Kidney (tissue), 14 donors: ENCODE data around the gene CASTOR2. TPM values are rescaled to one million over a fixed set of nuclear protein-coding genes. Genes with fewer than 3 reads are reported as not detected.
"Not testable (repeated sequence)": the region's sequence is repeated elsewhere in the genome, so short reads cannot be mapped to it uniquely, and the experiment has no call there.

Experiments
- DNase-seq, 5 donors: peaks; one replicate each; pipeline ENCODE4 v3.0.0-alpha.2; 2013 to 2020
- FAIRE-seq: peaks from 2 replicates; lab custom pipeline; 2012; peaks lifted over from hg19 to GRCh38; lab: Jason Lieb, UNC
- H3K27ac ChIP-seq, 2 donors: one replicate each; pipeline ENCODE4 v1.7.0; 2013; ENCODE audit warnings: low read depth in 2 of 2, low read length in 2 of 2, inconsistent platforms in 1 of 2
- H3K27me3 ChIP-seq: one replicate; pipeline ENCODE4 v1.7.1; 2013; ENCODE audit warnings: low read length, inconsistent platforms; ENCODE audit not compliant: control insufficient read depth, insufficient read depth
- H3K36me3 ChIP-seq, 3 donors: one replicate each; pipeline versions ENCODE4 v1.7.0 to v1.7.1; 2013; ENCODE audit warnings: low read length in 3 of 3, control low read depth in 1 of 3, inconsistent platforms in 1 of 3; ENCODE audit not compliant: insufficient read depth in 3 of 3, control insufficient read depth in 2 of 3
- H3K4me1 ChIP-seq, 3 donors: one replicate each; pipeline versions ENCODE4 v1.7.0 to v1.7.1; 2013; ENCODE audit warnings: low read length in 3 of 3, inconsistent platforms in 1 of 3, low read depth in 1 of 3; ENCODE audit not compliant: control insufficient read depth in 2 of 3, insufficient read depth in 2 of 3
- H3K4me3 ChIP-seq, 3 donors: one replicate each; pipeline versions ENCODE4 v1.7.0 to v1.8.1; 2013; ENCODE audit warnings: low read length in 3 of 3, control low read depth in 1 of 3, inconsistent platforms in 1 of 3
- H3K9ac ChIP-seq, 3 donors: one replicate each; pipeline versions ENCODE4 v1.7.0 to v1.7.1; 2013; ENCODE audit warnings: low read length in 3 of 3, control low read depth in 1 of 3, inconsistent platforms in 1 of 3
- H3K9me3 ChIP-seq, 3 donors: one replicate each; pipeline versions ENCODE4 v1.7.0 to v1.7.1; 2013; ENCODE audit warnings: low read length in 3 of 3, control low read depth in 1 of 3, inconsistent platforms in 1 of 3; ENCODE audit not compliant: control insufficient read depth in 2 of 3, insufficient read depth in 1 of 3
- CTCF ChIP-seq: IDR thresholded peaks from 3 replicates; pipeline ENCODE4 v1.5.1; 2012; ENCODE audit warnings: mild to moderate bottlenecking, moderate library complexity, borderline replicate concordance; ENCODE audit not compliant: insufficient read depth; ENCODE audit errors: extremely low read depth
- intact Hi-C: fragments of 100-400 bp; cut with DNase I; formaldehyde crosslinking; loops from one replicate; pipeline ENCODE4 v1.11.1; 2022
- polyA plus RNA-seq: library from polyadenylated mRNA; stranded (reverse); fragments of 350-450 nt; fragmentation: Illumina TruSeq; extraction: RNeasy Lipid Tissue Mini Kit (QIAGEN cat#74804); gene quantifications from one replicate; pipeline ENCODE4 v1.2.3, GENCODE V29; 2014; ENCODE audit warnings: low read depth, low replicate concordance; ENCODE audit not compliant: insufficient read depth
- total RNA-seq: library from RNA; stranded (reverse); fragmentation: NEBNext Ultra II Directional; extraction: Animal tissue kit (Norgen Biotek cat#: 25700); gene quantifications from one replicate; pipeline ENCODE4 v1.2.1, GENCODE V29; 2021
- donor health status: control.
- donor health status: control.
- donor health status: control.
- donor health status: control.
- donor health status: control.
- donor health status: DM: yes; HTN: yes; CAD: no.
- donor health status: Normal renal cell carcinoma (clear cell type).

CASTOR2 gene
- total and polyA plus RNA-seq, 2 donors from 2014 or later, result 0.71 to 9.9 TPM

DNA sequence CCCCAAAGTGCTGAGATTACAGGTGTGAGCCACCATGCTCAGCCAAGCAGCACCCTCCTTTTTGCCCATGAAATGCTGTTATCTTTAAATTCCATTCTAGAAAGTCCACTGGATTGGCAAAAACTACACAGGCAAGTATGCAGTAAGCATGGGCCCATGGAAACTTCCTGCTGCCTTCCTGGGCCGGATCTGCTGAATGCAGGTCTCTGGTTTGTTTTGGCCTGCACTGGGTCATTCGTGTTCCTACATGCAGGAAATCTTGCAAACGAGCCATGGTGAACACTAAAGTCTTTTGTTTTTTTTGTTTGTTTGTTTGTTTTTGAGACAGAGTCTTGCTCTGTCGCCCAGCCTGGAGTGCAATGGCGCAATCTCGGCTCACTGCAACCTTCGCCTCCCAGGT is 7.9 kb downstream of the CASTOR2 start:
- H3K27me3 ChIP-seq, H3K9me3 ChIP-seq, H3K36me3 ChIP-seq, DNase-seq, H3K9ac ChIP-seq, H3K4me1 ChIP-seq, H3K4me3 ChIP-seq, H3K27ac ChIP-seq, intact Hi-C loops, FAIRE-seq: not testable (repeated sequence)

- H3K36me3 ChIP-seq, FAIRE-seq, H3K4me3 ChIP-seq, H3K9me3 ChIP-seq, H3K9ac ChIP-seq, H3K4me1 ChIP-seq, H3K27me3 ChIP-seq, intact Hi-C loops, DNase-seq, H3K27ac ChIP-seq: not testable (repeated sequence)
Measured at GRCh38 chr7:74975959-74976358, 11.5 kb downstream of the CASTOR2 start.

DNA sequence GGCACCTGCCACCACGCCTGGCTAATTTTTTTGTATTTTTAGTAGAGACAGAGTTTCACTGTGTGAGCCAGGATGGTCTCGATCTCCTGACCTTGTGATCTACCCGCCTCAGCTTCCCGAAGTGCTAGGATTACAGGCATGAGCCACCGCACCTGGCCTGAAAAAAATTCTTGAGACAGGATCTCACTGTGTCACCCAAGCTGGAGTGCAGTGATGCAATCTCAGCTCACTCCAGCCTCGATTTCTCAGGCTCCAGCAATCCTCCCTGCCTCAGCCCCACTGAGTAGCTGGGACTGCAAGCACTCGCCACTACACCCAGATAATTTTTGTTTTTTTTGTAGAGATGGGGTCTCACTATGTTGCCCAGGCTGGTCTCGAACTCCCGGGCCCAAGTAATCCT is 13.0 kb downstream of the CASTOR2 start:
- H3K4me3 ChIP-seq, DNase-seq, H3K27me3 ChIP-seq, H3K27ac ChIP-seq, H3K36me3 ChIP-seq, H3K9ac ChIP-seq, FAIRE-seq, H3K4me1 ChIP-seq, H3K9me3 ChIP-seq, intact Hi-C loops: not testable (repeated sequence)

DNA sequence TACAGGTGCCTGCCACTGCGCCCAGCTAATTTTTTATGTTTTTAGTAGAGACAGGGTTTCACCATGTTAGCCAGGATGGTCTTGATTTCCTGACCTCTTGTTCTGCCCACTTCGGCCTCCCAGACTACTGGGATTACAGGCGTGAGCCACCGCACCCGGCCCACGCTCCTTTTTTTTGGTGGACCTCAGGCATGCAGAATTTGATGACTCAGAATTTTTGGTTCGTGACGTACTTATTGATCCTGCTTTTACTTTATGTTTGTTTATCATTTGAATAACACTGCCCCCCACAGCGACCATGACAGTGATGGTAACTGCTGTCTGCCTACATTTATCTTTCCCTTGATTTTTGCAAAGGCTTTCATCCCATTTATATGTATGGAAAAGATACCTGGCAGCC is 23.9 kb downstream of the CASTOR2 start:
- FAIRE-seq, H3K9ac ChIP-seq, intact Hi-C loops, H3K4me3 ChIP-seq, H3K9me3 ChIP-seq, H3K27me3 ChIP-seq, H3K36me3 ChIP-seq, H3K27ac ChIP-seq, DNase-seq, H3K4me1 ChIP-seq: not testable (repeated sequence)

- DNase-seq (no peak), FAIRE-seq (no peak)
- Histone ChIP-seq H3K9me3 (no peaks in the 10 kb centered on the region), H3K27ac (no peak overlapping the region), H3K9ac (no peak overlapping the region), H3K4me3 (no peak overlapping the region), H3K36me3 (no peaks in the 10 kb centered on the region), H3K27me3 (no peaks in the 10 kb centered on the region), H3K4me1 (no peaks in the 10 kb centered on the region)
- TF ChIP-seq CTCF, result no peak
- intact Hi-C loops, result no loop called here
Measured at GRCh38 chr7:74993121-74993520, 28.6 kb downstream of the CASTOR2 start.

DNA sequence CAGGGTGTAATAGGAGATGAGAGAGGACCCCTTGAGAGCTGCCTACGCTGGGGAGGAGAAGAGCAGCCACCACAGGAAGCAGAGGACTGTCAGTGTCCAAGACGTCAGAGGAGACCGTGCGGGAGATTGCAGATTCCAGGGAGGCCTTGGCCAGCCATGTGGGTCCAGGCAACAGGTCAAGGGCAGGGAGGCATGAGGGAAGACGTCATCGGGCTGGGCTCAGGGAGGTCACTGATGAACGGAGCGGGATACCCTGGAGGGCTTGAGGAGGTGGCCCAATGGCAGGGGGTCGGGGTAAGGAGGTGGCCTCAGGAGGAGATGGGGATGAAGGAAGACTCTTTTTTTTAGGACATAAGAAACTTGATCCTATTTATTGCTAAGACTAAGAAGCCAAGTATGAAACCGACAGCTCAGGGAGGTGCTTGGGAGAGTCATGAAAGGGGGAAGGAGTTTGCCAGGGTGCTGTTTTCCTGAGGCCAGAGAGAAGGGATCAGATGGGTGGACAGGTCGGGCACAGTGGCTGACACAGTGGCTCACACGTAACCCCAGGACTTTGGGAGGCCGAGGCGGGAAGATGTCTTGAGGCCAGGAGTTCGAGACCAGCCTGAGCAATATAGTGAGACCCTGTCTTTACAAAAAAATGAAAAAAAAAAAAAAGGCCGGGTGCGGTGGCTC is 30.5 kb downstream of the CASTOR2 start:
- FAIRE-seq, H3K27ac ChIP-seq, H3K36me3 ChIP-seq, H3K9ac ChIP-seq, H3K27me3 ChIP-seq, H3K4me3 ChIP-seq, H3K9me3 ChIP-seq, H3K4me1 ChIP-seq, intact Hi-C loops: not testable (repeated sequence)
- DNase-seq, result peak in 4 of 5 donors; percentile 52 to 73 (median 62)

DNA sequence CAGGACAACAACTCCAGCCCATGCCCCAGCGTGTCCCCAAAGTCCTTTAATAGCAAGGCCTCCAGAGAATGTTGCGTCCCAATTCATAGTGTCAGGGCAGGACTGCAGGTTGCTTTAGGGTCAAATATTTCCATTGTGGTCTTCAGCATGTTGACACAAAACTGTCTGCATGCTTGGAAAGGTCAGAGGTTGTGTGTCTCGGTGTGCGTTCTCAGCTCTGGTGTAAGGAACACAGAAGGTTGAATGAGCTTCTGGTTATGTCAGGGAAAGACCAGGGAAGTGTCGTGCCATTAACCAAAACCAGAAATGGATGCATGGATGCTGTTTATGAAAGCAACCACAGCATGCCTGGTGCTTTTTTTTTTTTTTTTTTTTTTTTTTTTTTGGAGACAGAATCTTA is 31.9 kb downstream of the CASTOR2 start:
- H3K27ac ChIP-seq, DNase-seq, H3K4me1 ChIP-seq, H3K36me3 ChIP-seq, H3K9ac ChIP-seq, FAIRE-seq, intact Hi-C loops, H3K9me3 ChIP-seq, H3K4me3 ChIP-seq, H3K27me3 ChIP-seq: not testable (repeated sequence)

GRCh38 chr7:74997811-74998210 is 33.3 kb downstream of the CASTOR2 start:
- H3K4me3 ChIP-seq, H3K9me3 ChIP-seq, H3K9ac ChIP-seq, H3K4me1 ChIP-seq, H3K36me3 ChIP-seq, H3K27ac ChIP-seq, H3K27me3 ChIP-seq, DNase-seq, intact Hi-C loops, FAIRE-seq: not testable (repeated sequence)
